ENCODE results near the gene PUS3.
A peak's percentile ranks its signal among the peaks of the same experiment; 100 is the strongest.

Gene PUS3, protein sequence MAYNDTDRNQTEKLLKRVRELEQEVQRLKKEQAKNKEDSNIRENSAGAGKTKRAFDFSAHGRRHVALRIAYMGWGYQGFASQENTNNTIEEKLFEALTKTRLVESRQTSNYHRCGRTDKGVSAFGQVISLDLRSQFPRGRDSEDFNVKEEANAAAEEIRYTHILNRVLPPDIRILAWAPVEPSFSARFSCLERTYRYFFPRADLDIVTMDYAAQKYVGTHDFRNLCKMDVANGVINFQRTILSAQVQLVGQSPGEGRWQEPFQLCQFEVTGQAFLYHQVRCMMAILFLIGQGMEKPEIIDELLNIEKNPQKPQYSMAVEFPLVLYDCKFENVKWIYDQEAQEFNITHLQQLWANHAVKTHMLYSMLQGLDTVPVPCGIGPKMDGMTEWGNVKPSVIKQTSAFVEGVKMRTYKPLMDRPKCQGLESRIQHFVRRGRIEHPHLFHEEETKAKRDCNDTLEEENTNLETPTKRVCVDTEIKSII

GRCh38 chr11:125902927-125903710, at the start of gene PUS3:
Gene PUS3, minus strand, starts transcription at chr11:125903206. Its CDS starts 6,922 bp downstream, at chr11:125896284.
- Mint-ChIP-seq H3K4me3 (peak within 1 kb of the TSS; percentile 99), H3K36me3 (ENCODE audit: low read depth) (peaks cover 30% of the 10 kb centered on the region), H3K27ac (peak within 1 kb of the TSS; percentile 94), H3K27me3 (peaks cover 29% of the 10 kb centered on the region), H3K9me3 (no peaks in the 10 kb centered on the region), H3K4me1 (ENCODE audit: low read depth) (peaks cover 42% of the 10 kb centered on the region)

GRCh38 chr11:125952559-125952958, 49.6 kb upstream of the PUS3 start:
- H3K27ac Mint-ChIP-seq: no peak overlapping the region
- H3K4me3 Mint-ChIP-seq: no peak overlapping the region
- H3K9me3 Mint-ChIP-seq: no peaks in the 10 kb centered on the region
- H3K27me3 Mint-ChIP-seq: peaks cover 3% of the 10 kb centered on the region
- H3K36me3 Mint-ChIP-seq (ENCODE audit: low read depth): no peaks in the 10 kb centered on the region
- H3K4me1 Mint-ChIP-seq (ENCODE audit: low read depth): no peaks in the 10 kb centered on the region

GRCh38 chr11:125951731-125952130, 48.7 kb upstream of the PUS3 start:
- Mint-ChIP-seq H3K36me3 (ENCODE audit: low read depth) (no peaks in the 10 kb centered on the region), H3K4me3 (no peak overlapping the region), H3K4me1 (ENCODE audit: low read depth) (no peaks in the 10 kb centered on the region), H3K9me3 (no peaks in the 10 kb centered on the region), H3K27me3 (peaks cover 3% of the 10 kb centered on the region), H3K27ac (no peak overlapping the region)

GRCh38 chr11:125950696-125951651, 48.0 kb upstream of the PUS3 start:
- Mint-ChIP-seq H3K36me3 (ENCODE audit: low read depth) (no peaks in the 10 kb centered on the region), H3K4me3 (no peak overlapping the region), H3K4me1 (ENCODE audit: low read depth) (no peaks in the 10 kb centered on the region), H3K27ac (no peak overlapping the region), H3K9me3 (no peaks in the 10 kb centered on the region), H3K27me3 (peaks cover 3% of the 10 kb centered on the region)

DNA sequence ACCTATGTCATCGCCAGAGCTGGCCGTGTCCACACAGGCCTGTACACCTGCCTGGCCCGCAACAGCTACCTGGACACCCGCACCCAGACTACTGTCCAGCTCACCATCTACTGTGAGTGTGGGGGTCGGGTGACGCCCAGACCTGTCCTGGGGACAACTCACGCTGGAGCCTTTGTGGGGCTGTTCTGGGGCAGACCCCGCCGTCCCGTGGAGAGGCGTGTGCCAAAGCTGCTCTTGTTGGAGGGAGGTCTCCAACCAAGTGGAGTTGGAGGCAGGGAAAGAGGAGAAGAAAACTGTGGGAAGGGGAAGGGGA, 47.1 kb upstream of the PUS3 start:
- H3K9me3 Mint-ChIP-seq: no peaks in the 10 kb centered on the region
- H3K27me3 Mint-ChIP-seq: peaks cover 3% of the 10 kb centered on the region
- no peak overlapping the region for H3K4me3 Mint-ChIP-seq
- no peaks in the 10 kb centered on the region for H3K36me3 Mint-ChIP-seq (ENCODE audit: low read depth)
- H3K27ac Mint-ChIP-seq: no peak overlapping the region
- no peaks in the 10 kb centered on the region for H3K4me1 Mint-ChIP-seq (ENCODE audit: low read depth)

DNA sequence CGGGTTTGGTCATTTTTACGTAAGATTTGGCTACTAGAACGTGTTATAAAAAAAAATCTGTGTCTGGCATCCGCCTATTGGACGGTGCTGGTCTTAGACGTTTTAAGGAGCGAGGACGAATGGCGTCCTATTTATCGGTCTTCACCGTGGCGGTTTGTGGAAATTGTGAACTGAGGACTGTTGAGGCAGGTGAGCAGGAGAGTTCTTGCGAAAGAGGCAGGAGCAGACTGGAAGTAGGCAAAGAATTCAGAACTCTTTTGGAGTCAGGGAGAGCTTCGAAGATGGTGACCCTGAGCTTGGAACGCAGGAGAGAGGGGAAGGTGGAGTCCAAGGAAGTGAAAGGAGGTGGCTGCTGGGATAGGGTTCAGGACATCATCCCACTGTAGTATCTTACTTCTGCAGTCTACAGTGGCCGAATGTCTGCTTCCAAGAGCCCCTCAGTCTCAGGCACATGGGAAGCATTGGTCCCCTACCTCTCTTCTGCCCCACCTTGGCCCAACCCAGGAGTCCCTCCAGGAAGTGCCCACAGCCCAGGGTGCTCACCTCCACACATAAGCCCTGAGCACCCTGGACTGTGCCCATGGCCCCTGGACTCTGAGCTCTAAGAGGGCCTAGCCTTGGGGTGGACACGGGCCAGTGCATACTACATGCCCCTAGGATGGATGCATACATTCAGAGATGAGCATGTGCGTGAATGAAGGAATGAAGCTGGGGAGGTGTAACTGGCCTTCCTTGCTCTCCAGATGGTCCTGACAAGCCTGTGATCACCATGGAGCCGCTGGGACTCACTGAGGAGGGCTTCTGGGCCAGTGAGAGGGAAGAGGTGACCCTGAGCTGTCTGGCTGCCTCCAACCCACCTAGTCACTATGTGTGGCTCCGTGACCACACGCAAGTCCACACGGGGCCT, 46.5 kb upstream of the PUS3 start:
- H3K27ac Mint-ChIP-seq: no peak overlapping the region
- no peak overlapping the region for H3K4me3 Mint-ChIP-seq
- H3K9me3 Mint-ChIP-seq: no peaks in the 10 kb centered on the region
- H3K36me3 Mint-ChIP-seq (ENCODE audit: low read depth): no peaks in the 10 kb centered on the region
- peaks cover 3% of the 10 kb centered on the region for H3K27me3 Mint-ChIP-seq
- H3K4me1 Mint-ChIP-seq (ENCODE audit: low read depth): no peaks in the 10 kb centered on the region

DNA sequence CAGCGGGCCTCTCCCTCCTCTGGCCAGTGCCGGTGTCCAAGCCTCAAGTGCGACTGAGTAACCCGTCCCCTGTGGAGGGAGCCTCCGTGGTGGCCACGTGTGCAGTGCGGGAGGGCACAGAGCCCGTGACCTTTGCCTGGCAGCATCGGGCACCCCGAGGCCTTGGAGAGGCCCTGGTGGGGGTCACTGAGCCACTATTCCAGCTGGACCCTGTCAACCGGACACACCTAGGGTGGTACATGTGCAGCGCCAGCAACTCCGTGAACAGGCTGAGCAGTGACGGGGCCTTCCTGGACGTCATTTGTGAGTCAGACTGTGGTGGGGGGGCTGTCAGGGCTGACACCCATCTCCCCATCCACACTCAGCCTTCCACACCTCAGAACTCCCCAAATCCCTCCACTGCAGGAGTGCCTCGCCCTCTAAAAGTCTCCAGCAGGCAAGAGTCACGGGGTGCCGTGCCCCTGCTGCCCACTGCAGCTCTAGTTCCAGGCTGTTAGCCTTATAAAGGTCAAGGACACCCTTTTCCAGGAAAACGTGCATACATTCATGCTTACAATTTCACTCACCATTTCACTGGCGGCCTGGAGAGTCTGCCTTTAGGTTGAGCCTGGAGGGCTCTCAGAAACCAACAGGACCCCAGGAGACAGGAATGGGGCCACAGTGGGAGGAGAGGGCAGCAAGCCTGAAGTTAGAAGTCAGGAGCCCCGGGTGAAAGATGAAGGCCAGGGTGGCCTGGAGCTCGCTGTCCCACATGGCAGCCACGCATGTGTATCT, 45.5 kb upstream of the PUS3 start:
- Mint-ChIP-seq H3K4me3 (no peak overlapping the region), H3K27me3 (peaks cover 3% of the 10 kb centered on the region), H3K9me3 (no peaks in the 10 kb centered on the region), H3K36me3 (ENCODE audit: low read depth) (no peaks in the 10 kb centered on the region), H3K4me1 (ENCODE audit: low read depth) (no peaks in the 10 kb centered on the region), H3K27ac (no peak overlapping the region)

DNA sequence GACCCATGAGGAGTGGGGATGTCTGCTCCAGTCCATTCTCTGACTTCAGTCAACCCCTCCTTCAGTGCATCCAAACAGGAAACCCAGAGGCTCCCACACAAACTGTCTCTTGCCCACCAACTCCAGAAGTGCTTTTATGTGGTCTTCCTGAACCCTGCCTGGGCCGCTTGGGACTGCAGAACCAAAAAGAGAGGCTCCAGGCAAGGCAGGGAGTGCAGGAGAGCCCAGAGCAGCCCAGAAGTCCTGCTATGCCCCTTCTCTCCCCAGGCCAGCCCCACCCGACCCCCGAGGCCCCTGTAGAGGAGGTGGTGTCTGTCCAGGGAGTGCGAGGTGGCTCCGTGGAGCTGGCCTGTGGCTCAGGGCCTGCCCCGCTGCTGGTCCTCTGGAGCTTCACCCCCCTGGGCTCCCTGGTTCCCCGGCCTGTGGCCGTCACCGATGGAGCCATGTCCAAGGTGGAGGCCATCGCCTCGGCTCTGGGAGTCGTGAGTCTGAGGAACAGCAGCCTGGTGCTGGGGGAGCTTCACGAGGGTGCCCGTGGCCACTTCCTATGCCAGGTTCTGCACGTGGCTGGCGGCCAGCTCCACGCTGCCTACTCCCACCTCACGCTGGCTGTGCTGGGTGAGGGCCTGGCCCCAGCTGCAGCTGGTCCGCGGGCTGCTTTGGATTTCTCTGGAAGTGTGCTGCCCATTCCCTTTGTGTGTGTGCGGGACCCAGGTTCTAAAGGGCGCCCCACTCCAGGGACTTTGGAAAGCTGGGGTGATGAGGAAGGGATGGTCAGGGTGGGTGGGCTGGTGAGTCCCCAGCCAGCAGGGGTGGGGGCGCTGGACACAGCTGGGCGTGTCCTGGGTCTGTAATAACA, 44.6 kb upstream of the PUS3 start:
- no peak overlapping the region for H3K27ac Mint-ChIP-seq
- H3K4me3 Mint-ChIP-seq: no peak overlapping the region
- H3K9me3 Mint-ChIP-seq: no peaks in the 10 kb centered on the region
- H3K27me3 Mint-ChIP-seq: peaks cover 3% of the 10 kb centered on the region
- no peaks in the 10 kb centered on the region for H3K4me1 Mint-ChIP-seq (ENCODE audit: low read depth)
- no peaks in the 10 kb centered on the region for H3K36me3 Mint-ChIP-seq (ENCODE audit: low read depth)

- Mint-ChIP-seq H3K36me3 (ENCODE audit: low read depth) (no peaks in the 10 kb centered on the region), H3K27me3 (peaks cover 3% of the 10 kb centered on the region), H3K4me3 (no peak overlapping the region), H3K4me1 (ENCODE audit: low read depth) (peaks cover 5% of the 10 kb centered on the region), H3K9me3 (no peaks in the 10 kb centered on the region), H3K27ac (no peak overlapping the region)
Measured at GRCh38 chr11:125946712-125947418, 43.9 kb upstream of the PUS3 start.

DNA sequence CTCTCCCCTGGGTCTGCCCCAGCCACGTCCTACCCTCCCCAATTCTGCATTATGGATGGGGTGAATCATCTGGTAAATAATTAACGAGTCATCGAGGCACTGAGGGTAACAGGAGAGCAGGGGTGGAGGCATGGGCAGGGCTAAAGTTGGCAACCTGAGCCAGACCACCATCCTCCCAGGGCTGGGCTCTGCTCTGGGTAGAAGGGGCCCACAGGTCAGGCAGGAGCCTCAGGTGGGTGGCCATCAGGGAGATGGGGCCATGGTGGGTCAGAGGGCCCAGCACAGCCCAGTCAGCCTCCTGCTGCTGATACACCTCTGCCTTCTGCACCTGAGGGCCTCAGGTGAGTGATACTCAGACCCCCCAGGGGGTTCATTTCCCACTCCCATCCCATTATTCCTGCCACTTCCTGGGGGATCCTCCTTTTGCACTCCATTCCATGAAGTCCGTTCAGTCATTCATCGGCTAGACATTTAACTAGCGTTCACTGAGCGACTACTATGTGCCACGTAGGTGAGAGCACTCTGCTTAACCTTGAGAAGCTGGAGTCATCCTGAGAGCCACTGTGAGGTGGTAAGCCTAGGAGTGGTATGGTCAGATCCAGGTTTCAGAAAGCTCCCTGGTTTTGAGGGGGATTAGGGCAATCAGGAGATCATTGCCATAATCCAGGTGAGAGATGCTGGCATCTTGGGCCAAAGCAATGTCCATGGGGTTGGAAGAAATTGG, 43.0 kb upstream of the PUS3 start, which contains the start of gene VSIG10L2:
Gene VSIG10L2, plus strand, starts transcription at position 248 of the 724 bp plus-strand sequence. Its CDS starts 12 bp downstream, at position 260.
- Mint-ChIP-seq H3K27ac (no peak within 1 kb of the TSS), H3K36me3 (ENCODE audit: low read depth) (no peaks in the 10 kb centered on the region), H3K9me3 (no peaks in the 10 kb centered on the region), H3K27me3 (no peaks in the 10 kb centered on the region), H3K4me3 (no peak within 1 kb of the TSS), H3K4me1 (ENCODE audit: low read depth) (peaks cover 5% of the 10 kb centered on the region)

GRCh38 chr11:125945011-125945796, 42.2 kb upstream of the PUS3 start:
- H3K27ac Mint-ChIP-seq: no peak overlapping the region
- H3K36me3 Mint-ChIP-seq (ENCODE audit: low read depth): no peaks in the 10 kb centered on the region
- no peaks in the 10 kb centered on the region for H3K27me3 Mint-ChIP-seq
- H3K9me3 Mint-ChIP-seq: no peaks in the 10 kb centered on the region
- peaks cover 5% of the 10 kb centered on the region for H3K4me1 Mint-ChIP-seq (ENCODE audit: low read depth)
- H3K4me3 Mint-ChIP-seq: no peak overlapping the region
